Measurements from ENCODE around the gene DUSP16.
"Not testable (repeated sequence)": the region's sequence is repeated elsewhere in the genome, so short reads cannot be mapped to it uniquely, and the experiment has no call there.

The DUSP16 gene

GRCh38 chr12:12599750-12600643, 37.3 kb upstream of the DUSP16 start:
- H3K36me3 ChIP-seq (ENCODE audit: control insufficient read depth, insufficient read depth, low read length) = no peaks in the 10 kb centered on the region
- H3K9me3 ChIP-seq (ENCODE audit: control insufficient read depth, low read length) = no peaks in the 10 kb centered on the region
- no peak overlapping the region for H3K4me3 ChIP-seq (ENCODE audit: extremely low read depth, insufficient read depth, low read length, poor library complexity, severe bottlenecking)
- no peak overlapping the region for H3K27ac ChIP-seq (ENCODE audit: low read depth, low read length, severe bottlenecking)
- no peaks in the 10 kb centered on the region for H3K4me1 ChIP-seq (ENCODE audit: control insufficient read depth, insufficient read depth, low read length, poor library complexity, severe bottlenecking)
- 75 to 86% methylated on average over 7 to 8 of the region's 9 CpGs for WGBS, 2 experiments (ENCODE audit: insufficient coverage in 2 of 2)

GRCh38 chr12:12598864-12599263, 36.2 kb upstream of the DUSP16 start:
- H3K4me3 ChIP-seq (ENCODE audit: extremely low read depth, insufficient read depth, low read length, poor library complexity, severe bottlenecking) = no peak overlapping the region
- H3K9me3 ChIP-seq (ENCODE audit: control insufficient read depth, low read length) = no peaks in the 10 kb centered on the region
- H3K4me1 ChIP-seq (ENCODE audit: control insufficient read depth, insufficient read depth, low read length, poor library complexity, severe bottlenecking) = no peaks in the 10 kb centered on the region
- H3K36me3 ChIP-seq (ENCODE audit: control insufficient read depth, insufficient read depth, low read length) = no peaks in the 10 kb centered on the region
- 86 to 96% methylated on average over 1 to 2 of the region's 3 CpGs for WGBS, 2 experiments (ENCODE audit: insufficient coverage in 2 of 2)
- H3K27ac ChIP-seq (ENCODE audit: low read depth, low read length, severe bottlenecking) = no peak overlapping the region

GRCh38 chr12:12596598-12596997, 33.9 kb upstream of the DUSP16 start:
- not testable (repeated sequence) for H3K4me1 ChIP-seq (ENCODE audit: control insufficient read depth, insufficient read depth, low read length, poor library complexity, severe bottlenecking); H3K36me3 ChIP-seq (ENCODE audit: control insufficient read depth, insufficient read depth, low read length); H3K27ac ChIP-seq (ENCODE audit: low read depth, low read length, severe bottlenecking); H3K4me3 ChIP-seq (ENCODE audit: extremely low read depth, insufficient read depth, low read length, poor library complexity, severe bottlenecking); H3K9me3 ChIP-seq (ENCODE audit: control insufficient read depth, low read length)
- no CpG with 5 or more reads among the region's 3 CpGs for WGBS, 2 experiments (ENCODE audit: insufficient coverage in 2 of 2)

GRCh38 chr12:12595929-12596328, 33.3 kb upstream of the DUSP16 start:
- not testable (repeated sequence) for H3K36me3 ChIP-seq (ENCODE audit: control insufficient read depth, insufficient read depth, low read length); H3K4me1 ChIP-seq (ENCODE audit: control insufficient read depth, insufficient read depth, low read length, poor library complexity, severe bottlenecking); H3K9me3 ChIP-seq (ENCODE audit: control insufficient read depth, low read length); H3K27ac ChIP-seq (ENCODE audit: low read depth, low read length, severe bottlenecking); H3K4me3 ChIP-seq (ENCODE audit: extremely low read depth, insufficient read depth, low read length, poor library complexity, severe bottlenecking)
- no CpG with 5 or more reads among the region's 2 CpGs for WGBS, 2 experiments (ENCODE audit: insufficient coverage in 2 of 2)

GRCh38 chr12:12592930-12593329, 30.3 kb upstream of the DUSP16 start:
- 73 to 83% methylated on average over 2 of the region's 3 CpGs for WGBS, 2 experiments (ENCODE audit: insufficient coverage in 2 of 2)
- no peaks in the 10 kb centered on the region for H3K9me3 ChIP-seq (ENCODE audit: control insufficient read depth, low read length)
- H3K36me3 ChIP-seq (ENCODE audit: control insufficient read depth, insufficient read depth, low read length) = no peaks in the 10 kb centered on the region
- no peak overlapping the region for H3K27ac ChIP-seq (ENCODE audit: low read depth, low read length, severe bottlenecking)
- peaks cover 4% of the 10 kb centered on the region for H3K4me1 ChIP-seq (ENCODE audit: control insufficient read depth, insufficient read depth, low read length, poor library complexity, severe bottlenecking)
- no peak overlapping the region for H3K4me3 ChIP-seq (ENCODE audit: extremely low read depth, insufficient read depth, low read length, poor library complexity, severe bottlenecking)

GRCh38 chr12:12590961-12591360, 28.3 kb upstream of the DUSP16 start:
- no peak overlapping the region for H3K4me3 ChIP-seq (ENCODE audit: extremely low read depth, insufficient read depth, low read length, poor library complexity, severe bottlenecking)
- H3K9me3 ChIP-seq (ENCODE audit: control insufficient read depth, low read length) = no peaks in the 10 kb centered on the region
- 90 to 91% methylated on average over 6 of the region's 6 CpGs for WGBS, 2 experiments (ENCODE audit: insufficient coverage in 2 of 2)
- no peak overlapping the region for H3K27ac ChIP-seq (ENCODE audit: low read depth, low read length, severe bottlenecking)
- H3K4me1 ChIP-seq (ENCODE audit: control insufficient read depth, insufficient read depth, low read length, poor library complexity, severe bottlenecking) = peaks cover 4% of the 10 kb centered on the region
- H3K36me3 ChIP-seq (ENCODE audit: control insufficient read depth, insufficient read depth, low read length) = no peaks in the 10 kb centered on the region

- H3K36me3 ChIP-seq (ENCODE audit: control insufficient read depth, insufficient read depth, low read length); H3K9me3 ChIP-seq (ENCODE audit: control insufficient read depth, low read length); H3K4me3 ChIP-seq (ENCODE audit: extremely low read depth, insufficient read depth, low read length, poor library complexity, severe bottlenecking); H3K4me1 ChIP-seq (ENCODE audit: control insufficient read depth, insufficient read depth, low read length, poor library complexity, severe bottlenecking); H3K27ac ChIP-seq (ENCODE audit: low read depth, low read length, severe bottlenecking): not testable (repeated sequence)
- WGBS, 2 experiments (ENCODE audit: insufficient coverage in 2 of 2) = 100% methylated on average over 1 of the region's 3 CpGs; no CpG with 5 or more reads in 1 of the 2 experiments
These were observed 25.8 kb upstream of the DUSP16 start for GRCh38 chr12:12588436-12588835.

GRCh38 chr12:12587878-12588277, 25.2 kb upstream of the DUSP16 start:
- Histone ChIP-seq H3K4me1 (ENCODE audit: control insufficient read depth, insufficient read depth, low read length, poor library complexity, severe bottlenecking) (no peaks in the 10 kb centered on the region), H3K27ac (ENCODE audit: low read depth, low read length, severe bottlenecking) (no peak overlapping the region), H3K9me3 (ENCODE audit: control insufficient read depth, low read length) (no peaks in the 10 kb centered on the region), H3K4me3 (ENCODE audit: extremely low read depth, insufficient read depth, low read length, poor library complexity, severe bottlenecking) (no peak overlapping the region), H3K36me3 (ENCODE audit: control insufficient read depth, insufficient read depth, low read length) (no peaks in the 10 kb centered on the region)
- 89% methylated on average over 1 of the region's 1 CpG; no CpG with 5 or more reads in 1 of the 2 experiments for WGBS, 2 experiments (ENCODE audit: insufficient coverage in 2 of 2)

- no peak overlapping the region for H3K27ac ChIP-seq (ENCODE audit: low read depth, low read length, severe bottlenecking)
- WGBS, 2 experiments (ENCODE audit: insufficient coverage in 2 of 2) = 88 to 100% methylated on average over 4 to 5 of the region's 8 CpGs
- H3K4me3 ChIP-seq (ENCODE audit: extremely low read depth, insufficient read depth, low read length, poor library complexity, severe bottlenecking) = no peak overlapping the region
- H3K4me1 ChIP-seq (ENCODE audit: control insufficient read depth, insufficient read depth, low read length, poor library complexity, severe bottlenecking) = no peaks in the 10 kb centered on the region
- H3K9me3 ChIP-seq (ENCODE audit: control insufficient read depth, low read length) = no peaks in the 10 kb centered on the region
- H3K36me3 ChIP-seq (ENCODE audit: control insufficient read depth, insufficient read depth, low read length) = no peaks in the 10 kb centered on the region
These were observed 24.4 kb upstream of the DUSP16 start for GRCh38 chr12:12586879-12587675.

GRCh38 chr12:12585115-12585863, 22.6 kb upstream of the DUSP16 start:
- no peak overlapping the region for H3K27ac ChIP-seq (ENCODE audit: low read depth, low read length, severe bottlenecking)
- H3K9me3 ChIP-seq (ENCODE audit: control insufficient read depth, low read length) = no peaks in the 10 kb centered on the region
- no peak overlapping the region for H3K4me3 ChIP-seq (ENCODE audit: extremely low read depth, insufficient read depth, low read length, poor library complexity, severe bottlenecking)
- H3K36me3 ChIP-seq (ENCODE audit: control insufficient read depth, insufficient read depth, low read length) = no peaks in the 10 kb centered on the region
- WGBS, 2 experiments (ENCODE audit: insufficient coverage in 2 of 2) = 87 to 100% methylated on average over 1 to 2 of the region's 2 CpGs
- H3K4me1 ChIP-seq (ENCODE audit: control insufficient read depth, insufficient read depth, low read length, poor library complexity, severe bottlenecking) = no peaks in the 10 kb centered on the region
